Stimulated activated CD4-positive, alpha-beta T cell treated with anti-CD3 and anti-CD28 coated beads, Interleukin-1b, Interleukin-23, amount 100 ng/mL, for 4 hours (primary cell): ENCODE measurements around the gene DOP1A.
"Not testable (repeated sequence)": the region's sequence is repeated elsewhere in the genome, so short reads cannot be mapped to it uniquely, and the experiment has no call there.

Experiments used
- DNase-seq, 2 donors: peaks; one replicate each; pipeline ENCODE4 v3.0.0-alpha.2; 2020; ENCODE audit warnings: low read depth in 2 of 2

DOP1A gene

GRCh38 chr6:83151114-83151513, 83.6 kb downstream of the DOP1A start:
- DNase-seq: no peak

DNA sequence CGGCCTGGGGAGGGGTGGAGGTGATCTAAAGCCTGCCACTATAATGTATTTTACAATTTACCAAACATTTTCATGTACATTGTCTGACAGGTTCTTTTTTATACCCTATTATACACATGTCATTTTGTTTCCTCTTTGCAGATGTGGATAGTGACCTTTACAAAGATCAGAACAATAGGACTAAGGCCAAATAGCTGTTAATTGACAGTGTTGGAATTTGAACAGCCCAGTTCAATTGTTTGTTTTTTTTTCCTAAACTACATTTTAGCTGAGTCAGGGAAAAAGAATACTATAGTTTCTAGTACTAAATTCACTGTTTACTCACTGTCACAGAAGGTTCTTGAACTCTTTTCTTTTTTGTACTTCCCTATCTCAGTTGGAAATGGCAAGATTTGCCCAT, 85.4 kb downstream of the DOP1A start:
- no peak for DNase-seq

DNA sequence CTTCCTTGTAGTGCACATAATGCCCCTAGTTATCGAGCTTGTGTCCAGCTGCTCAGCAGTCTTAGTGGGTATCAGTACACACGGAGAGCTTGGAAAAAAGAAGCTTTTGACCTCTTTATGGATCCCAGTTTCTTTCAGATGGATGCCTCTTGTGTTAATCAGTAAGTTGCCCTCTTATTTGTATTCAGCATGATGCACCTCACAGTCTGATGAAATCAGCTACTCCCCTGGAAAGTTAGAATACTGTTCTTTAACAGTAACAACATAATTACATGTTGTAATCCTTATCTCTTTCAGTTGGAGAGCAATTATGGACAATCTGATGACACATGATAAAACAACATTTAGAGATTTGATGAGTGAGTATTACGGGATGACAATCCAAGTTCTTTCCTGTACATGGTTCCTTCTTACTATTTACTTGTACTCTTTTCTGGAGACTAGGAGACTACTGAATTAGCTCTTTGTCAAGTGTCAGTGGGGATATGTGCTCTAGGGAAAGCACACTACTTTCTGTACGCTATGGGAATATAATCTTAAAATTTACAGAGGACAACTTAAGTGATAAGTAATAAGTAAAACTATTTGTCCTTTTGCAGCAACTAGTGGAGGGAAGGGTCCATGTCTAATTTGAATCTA, 86.5 kb downstream of the DOP1A start:
- DNase-seq: no peak

DNA sequence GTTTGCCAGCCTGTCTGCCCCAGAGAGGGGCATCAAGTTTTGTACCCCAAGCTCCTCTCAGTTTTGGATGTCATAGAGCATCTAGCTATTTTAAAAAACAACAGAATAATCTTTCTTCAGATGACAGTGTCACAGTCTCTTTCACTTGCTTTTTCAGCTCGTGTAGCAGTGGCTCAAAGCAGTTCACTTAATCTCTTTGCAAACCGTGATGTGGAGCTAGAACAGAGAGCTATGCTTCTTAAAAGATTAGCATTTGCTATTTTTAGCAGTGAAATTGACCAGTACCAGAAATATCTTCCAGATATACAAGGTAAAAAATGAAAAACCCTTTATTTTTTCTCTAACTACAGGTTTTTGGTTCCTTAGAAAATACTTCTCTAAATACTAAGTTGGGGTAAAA, 88.3 kb downstream of the DOP1A start:
- DNase-seq: no peak

DNA sequence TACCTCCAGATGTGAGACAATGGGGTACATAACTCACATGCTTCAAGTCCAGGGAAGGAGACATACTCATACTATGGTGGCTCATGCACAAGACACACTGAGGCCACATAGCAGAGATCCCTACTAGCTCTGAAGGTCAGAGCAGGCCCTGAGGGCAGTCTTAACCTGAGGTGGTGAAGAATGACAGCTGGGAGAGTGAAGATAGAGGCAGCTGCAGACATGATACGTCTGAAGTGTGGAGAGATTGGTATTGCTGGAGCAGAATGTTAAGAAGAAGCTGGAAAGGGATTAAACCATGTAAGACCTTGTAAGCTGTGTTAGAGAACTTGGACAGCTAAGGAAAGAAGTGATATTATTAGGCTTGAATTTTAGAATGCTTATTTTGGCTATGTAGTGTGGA, 92.7 kb downstream of the DOP1A start:
- DNase-seq: no peak

DNA sequence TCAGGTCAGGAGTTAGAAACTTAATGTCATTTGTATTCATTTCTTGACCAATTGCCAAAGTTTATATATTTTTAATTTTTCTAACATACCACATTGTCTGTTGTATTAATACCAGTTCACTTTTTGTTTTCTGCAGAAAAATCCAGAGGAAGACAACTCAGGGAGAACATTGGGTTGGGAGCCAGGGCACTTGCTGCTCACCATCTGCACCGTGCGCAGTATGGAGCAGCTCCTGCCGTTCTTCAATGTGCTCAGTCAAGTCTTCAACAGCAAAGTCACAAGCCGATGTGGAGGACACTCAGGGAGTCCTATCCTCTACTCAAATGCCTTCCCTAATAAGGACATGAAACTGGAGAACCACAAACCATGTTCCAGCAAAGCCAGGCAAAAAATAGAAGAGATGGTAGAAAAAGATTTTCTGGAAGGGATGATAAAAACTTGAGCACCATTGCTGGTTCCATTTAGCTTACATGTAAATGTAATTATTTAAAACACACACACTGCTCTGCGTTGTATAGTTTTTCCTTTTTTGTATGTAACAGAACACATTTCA, 100.3 kb downstream of the DOP1A start:
- DNase-seq: no peak

GRCh38 chr6:83168556-83168955, 101.1 kb downstream of the DOP1A start:
- no peak for DNase-seq

DNA sequence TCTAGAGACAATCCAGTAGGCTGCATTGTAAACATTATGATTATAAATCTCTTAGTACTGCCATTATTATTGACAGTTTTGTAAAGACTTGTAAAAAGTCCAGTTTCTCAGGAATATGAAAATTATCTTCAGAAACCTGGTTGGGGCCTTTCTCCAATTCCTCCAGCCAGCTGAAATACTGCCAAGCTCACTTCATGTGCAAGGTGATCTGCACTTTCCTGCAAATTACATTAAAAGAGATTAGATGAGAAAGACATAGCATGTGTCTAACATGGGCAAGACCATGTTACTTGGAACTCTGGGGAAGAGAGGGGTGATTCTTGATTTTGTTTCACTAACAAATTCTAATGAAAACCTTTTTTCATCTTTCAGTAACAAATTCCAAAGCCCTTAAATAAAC, 101.6 kb downstream of the DOP1A start:
- DNase-seq: no peak

DNA sequence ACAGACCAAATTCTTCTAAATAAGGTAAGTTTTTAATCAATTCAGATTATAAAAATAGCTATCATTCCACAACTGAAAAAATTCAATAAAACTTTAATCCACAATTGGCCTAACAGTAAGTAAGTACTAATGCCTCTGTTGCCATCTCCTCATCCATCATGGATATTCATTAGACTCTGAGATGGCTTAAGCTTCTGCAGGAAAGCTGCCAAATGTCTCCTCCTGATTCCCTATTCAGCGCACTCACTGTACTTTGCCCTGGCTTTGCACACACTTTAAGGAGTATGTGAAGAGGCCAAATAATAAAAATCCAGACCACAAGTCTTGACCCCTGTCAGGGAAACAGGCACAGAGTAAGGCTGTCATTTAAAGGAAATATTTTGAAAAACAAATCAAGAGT, 102.0 kb downstream of the DOP1A start:
- no peak for DNase-seq

DNA sequence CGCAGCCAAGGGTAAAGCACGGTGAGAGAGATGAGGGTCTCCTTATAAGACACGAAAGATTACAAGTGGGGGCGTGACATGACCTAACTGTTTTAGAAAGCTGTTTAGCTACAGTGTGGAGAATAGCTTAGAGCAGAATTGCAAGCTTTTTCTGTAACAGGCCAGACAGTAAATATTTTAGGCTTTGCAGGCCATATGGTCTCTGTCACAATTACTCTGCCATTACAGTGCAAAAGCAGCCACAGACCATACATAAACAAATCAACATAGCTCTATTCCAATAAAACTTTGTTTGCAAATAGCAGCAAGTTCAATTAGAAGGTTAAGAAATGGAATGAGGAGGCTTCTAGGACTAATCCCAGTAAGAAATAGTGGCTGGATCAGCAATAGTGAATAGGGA, 108.8 kb downstream of the DOP1A start:
- no peak for DNase-seq

DNA sequence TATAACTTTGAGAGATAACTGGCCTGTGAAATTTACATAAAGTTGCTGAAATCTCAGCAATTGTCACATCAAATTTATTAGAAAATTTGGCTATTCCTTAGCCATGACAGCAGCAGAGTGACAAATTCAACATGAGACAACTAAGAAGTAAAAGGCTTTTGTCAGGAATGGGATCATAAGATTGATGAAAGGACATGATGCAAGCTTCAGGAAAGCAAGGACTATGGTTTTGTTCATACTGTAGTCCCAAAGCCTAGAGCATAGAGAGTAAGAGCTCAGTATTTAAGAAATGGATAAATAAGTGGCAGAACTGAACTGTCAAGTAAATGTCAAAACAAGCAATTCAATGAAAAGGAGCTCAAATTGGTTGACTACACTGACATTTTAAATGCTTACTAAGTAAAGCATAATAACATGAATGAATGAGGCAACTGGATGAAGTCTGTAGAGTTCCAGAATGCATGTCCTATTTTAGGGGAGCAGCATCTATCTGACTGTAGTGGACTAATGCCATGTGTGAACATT, 113.0 kb downstream of the DOP1A start:
- no peak for DNase-seq

GRCh38 chr6:83182114-83182513, 114.6 kb downstream of the DOP1A start:
- no peak for DNase-seq

- DNase-seq: no peak
Measured at GRCh38 chr6:83183082-83183828, 115.8 kb downstream of the DOP1A start.

- DNase-seq: no peak
Measured at GRCh38 chr6:83185096-83185495, 117.6 kb downstream of the DOP1A start.

DNA sequence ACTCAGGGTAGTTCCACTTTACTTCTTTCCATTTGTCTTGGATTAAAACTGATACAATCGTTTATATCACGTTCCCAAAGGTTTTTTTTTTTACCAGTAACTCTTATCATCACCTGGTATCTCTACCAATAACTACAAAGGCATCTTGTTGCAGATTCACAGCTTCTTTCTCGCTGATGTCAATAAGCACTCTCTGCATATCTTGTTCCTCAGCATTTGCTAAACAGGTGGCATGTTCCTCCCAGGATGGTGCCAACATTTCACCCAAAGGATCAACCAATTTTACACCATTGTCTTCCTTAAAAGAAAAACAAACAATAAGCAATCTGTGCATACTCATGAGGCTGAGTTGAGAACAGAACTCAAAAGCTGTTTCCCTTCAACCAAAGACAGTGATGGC, 121.0 kb downstream of the DOP1A start:
- DNase-seq: no peak

- no peak for DNase-seq
Measured at GRCh38 chr6:83190626-83191025, 123.2 kb downstream of the DOP1A start.

- not testable (repeated sequence) for DNase-seq
Measured at GRCh38 chr6:83191974-83192373, 124.5 kb downstream of the DOP1A start.

GRCh38 chr6:83192456-83192855, 125.0 kb downstream of the DOP1A start:
- DNase-seq: no peak

- peak; percentile 81 to 88 for DNase-seq
Measured at GRCh38 chr6:83192871-83193746, 125.6 kb downstream of the DOP1A start, which contains the start of the genes PGM3 and RWDD2A. PGM3 (minus strand) TSS chr6:83193265; CDS start chr6:83191012, 2,253 bp downstream. RWDD2A (plus strand) TSS chr6:83193357; CDS start chr6:83194452, 1,095 bp downstream.

- no peak for DNase-seq
Measured at GRCh38 chr6:83193747-83194566, 126.5 kb downstream of the DOP1A start.
